HL-60 (cell line): Measurements from ENCODE around the gene SPINK1.

ENCODE experiments used
- DNase-seq, 2 experiments: peaks; one replicate each; pipeline ENCODE4 v3.0.0-alpha.2; 2010 to 2020; ENCODE audit warnings: low read depth in 1 of 2, low spot score in 1 of 2
- H3K27ac ChIP-seq: fragments of 250-450 bp; sonication (Bioruptor Pico); replicated peaks from 2 replicates; pipeline ENCODE4 v1.5.1; 2020; ENCODE audit warnings: mild to moderate bottlenecking, moderate library complexity
- H3K27me3 ChIP-seq: fragments of 250-450 bp; sonication (Bioruptor Pico); 2 replicates; pipeline ENCODE4 v1.5.1; 2021; ENCODE audit warnings: mild to moderate bottlenecking, moderate library complexity; ENCODE audit not compliant: insufficient read depth, poor library complexity, severe bottlenecking
- H3K4me3 ChIP-seq: replicated peaks from 2 replicates; pipeline ENCODE4 v1.5.1; 2011; ENCODE audit warnings: mild to moderate bottlenecking, control low read depth, low read length; ENCODE audit not compliant: insufficient read depth
- GABPA ChIP-seq: IDR thresholded peaks from 2 replicates; pipeline ENCODE4 v1.6.1; 2012; ENCODE audit warnings: low read depth
- POLR2AphosphoS5 ChIP-seq: IDR thresholded peaks from 2 replicates; pipeline ENCODE4 v1.6.1; 2012; ENCODE audit warnings: low read depth
- SPI1 ChIP-seq: IDR thresholded peaks from 2 replicates; pipeline ENCODE4 v1.6.1; 2012; ENCODE audit warnings: low read depth, mild to moderate bottlenecking, borderline replicate concordance
- TF ChIP-seq, protein P1 (sequence below): IDR thresholded peaks from 2 replicates; pipeline ENCODE4 v1.6.1; 2012; ENCODE audit warnings: low read depth; ENCODE audit not compliant: insufficient replicate concordance
- TF ChIP-seq, protein P2 (sequence below): IDR thresholded peaks from one replicate; pipeline ENCODE4 v1.5.1; 2011; ENCODE audit warnings: low read length, control low read depth, inconsistent platforms; ENCODE audit not compliant: insufficient read depth

Gene SPINK1

DNA sequence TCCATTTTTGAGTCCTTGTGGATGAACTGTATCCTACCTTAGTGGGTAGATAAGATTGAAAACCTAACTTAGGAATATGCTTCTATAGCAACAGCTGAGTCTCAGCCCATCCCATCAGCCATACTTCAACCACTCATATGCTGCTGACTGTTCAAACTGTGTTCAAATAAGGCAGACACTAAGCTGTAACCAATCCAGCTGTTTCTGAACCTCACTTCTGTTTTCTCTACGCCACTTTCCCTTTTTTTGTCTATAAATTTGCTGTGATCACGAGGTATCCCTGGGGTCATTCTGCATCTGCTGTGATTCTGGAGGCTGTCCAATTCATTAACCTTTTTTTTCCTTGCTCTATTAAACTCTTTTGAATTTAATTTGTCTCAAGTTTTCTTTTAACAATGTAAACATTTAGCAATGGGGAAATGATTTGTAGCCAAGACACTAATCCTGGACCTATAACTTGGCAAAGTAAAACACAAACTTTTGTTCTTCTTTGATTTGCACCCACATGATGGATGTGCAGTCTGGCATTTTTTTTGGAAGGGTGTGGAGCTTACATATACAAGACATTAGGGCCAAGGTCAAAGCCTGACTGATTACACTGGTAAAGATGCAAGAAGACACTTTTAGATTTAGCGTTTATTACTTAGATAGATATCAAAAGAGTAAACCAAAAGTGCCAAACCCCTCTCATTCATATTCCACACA is 32.1 kb upstream of the SPINK1 start:
- Histone ChIP-seq H3K27me3 (no peaks in the 10 kb centered on the region), H3K4me3 (no peak overlapping the region), H3K27ac (no peak overlapping the region)
- TF ChIP-seq, protein P1, sequence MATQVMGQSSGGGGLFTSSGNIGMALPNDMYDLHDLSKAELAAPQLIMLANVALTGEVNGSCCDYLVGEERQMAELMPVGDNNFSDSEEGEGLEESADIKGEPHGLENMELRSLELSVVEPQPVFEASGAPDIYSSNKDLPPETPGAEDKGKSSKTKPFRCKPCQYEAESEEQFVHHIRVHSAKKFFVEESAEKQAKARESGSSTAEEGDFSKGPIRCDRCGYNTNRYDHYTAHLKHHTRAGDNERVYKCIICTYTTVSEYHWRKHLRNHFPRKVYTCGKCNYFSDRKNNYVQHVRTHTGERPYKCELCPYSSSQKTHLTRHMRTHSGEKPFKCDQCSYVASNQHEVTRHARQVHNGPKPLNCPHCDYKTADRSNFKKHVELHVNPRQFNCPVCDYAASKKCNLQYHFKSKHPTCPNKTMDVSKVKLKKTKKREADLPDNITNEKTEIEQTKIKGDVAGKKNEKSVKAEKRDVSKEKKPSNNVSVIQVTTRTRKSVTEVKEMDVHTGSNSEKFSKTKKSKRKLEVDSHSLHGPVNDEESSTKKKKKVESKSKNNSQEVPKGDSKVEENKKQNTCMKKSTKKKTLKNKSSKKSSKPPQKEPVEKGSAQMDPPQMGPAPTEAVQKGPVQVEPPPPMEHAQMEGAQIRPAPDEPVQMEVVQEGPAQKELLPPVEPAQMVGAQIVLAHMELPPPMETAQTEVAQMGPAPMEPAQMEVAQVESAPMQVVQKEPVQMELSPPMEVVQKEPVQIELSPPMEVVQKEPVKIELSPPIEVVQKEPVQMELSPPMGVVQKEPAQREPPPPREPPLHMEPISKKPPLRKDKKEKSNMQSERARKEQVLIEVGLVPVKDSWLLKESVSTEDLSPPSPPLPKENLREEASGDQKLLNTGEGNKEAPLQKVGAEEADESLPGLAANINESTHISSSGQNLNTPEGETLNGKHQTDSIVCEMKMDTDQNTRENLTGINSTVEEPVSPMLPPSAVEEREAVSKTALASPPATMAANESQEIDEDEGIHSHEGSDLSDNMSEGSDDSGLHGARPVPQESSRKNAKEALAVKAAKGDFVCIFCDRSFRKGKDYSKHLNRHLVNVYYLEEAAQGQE: no peak
- TF ChIP-seq SPI1 (no peak), POLR2AphosphoS5 (no peak), GABPA (no peak)
- TF ChIP-seq, protein P2, sequence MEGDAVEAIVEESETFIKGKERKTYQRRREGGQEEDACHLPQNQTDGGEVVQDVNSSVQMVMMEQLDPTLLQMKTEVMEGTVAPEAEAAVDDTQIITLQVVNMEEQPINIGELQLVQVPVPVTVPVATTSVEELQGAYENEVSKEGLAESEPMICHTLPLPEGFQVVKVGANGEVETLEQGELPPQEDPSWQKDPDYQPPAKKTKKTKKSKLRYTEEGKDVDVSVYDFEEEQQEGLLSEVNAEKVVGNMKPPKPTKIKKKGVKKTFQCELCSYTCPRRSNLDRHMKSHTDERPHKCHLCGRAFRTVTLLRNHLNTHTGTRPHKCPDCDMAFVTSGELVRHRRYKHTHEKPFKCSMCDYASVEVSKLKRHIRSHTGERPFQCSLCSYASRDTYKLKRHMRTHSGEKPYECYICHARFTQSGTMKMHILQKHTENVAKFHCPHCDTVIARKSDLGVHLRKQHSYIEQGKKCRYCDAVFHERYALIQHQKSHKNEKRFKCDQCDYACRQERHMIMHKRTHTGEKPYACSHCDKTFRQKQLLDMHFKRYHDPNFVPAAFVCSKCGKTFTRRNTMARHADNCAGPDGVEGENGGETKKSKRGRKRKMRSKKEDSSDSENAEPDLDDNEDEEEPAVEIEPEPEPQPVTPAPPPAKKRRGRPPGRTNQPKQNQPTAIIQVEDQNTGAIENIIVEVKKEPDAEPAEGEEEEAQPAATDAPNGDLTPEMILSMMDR: no peak
- no peak for DNase-seq

DNA sequence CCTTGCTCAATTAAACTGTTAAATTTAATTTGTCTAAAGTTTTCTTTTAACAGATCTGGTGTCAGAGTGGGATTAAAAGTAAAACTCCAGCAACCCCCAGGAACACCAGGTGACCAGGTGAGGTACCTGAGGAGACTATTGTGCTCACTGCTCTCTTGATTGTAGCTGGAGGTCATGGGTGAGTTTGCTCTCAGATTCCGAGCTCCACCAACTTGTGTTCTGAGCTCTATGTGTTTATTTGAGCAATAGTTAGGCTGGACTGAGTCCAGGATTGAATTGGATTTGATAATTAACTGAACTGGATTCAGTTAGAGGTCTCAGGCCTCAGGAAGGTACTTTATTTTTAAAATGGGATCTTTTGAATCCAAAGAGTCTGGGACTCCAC is 29.2 kb upstream of the SPINK1 start:
- H3K4me3 ChIP-seq: no peak overlapping the region
- TF ChIP-seq GABPA (no peak), POLR2AphosphoS5 (no peak), SPI1 (no peak)
- TF ChIP-seq, protein P2: no peak
- TF ChIP-seq, protein P1: no peak
- H3K27me3 ChIP-seq: no peaks in the 10 kb centered on the region
- DNase-seq: no peak
- no peak overlapping the region for H3K27ac ChIP-seq

DNA sequence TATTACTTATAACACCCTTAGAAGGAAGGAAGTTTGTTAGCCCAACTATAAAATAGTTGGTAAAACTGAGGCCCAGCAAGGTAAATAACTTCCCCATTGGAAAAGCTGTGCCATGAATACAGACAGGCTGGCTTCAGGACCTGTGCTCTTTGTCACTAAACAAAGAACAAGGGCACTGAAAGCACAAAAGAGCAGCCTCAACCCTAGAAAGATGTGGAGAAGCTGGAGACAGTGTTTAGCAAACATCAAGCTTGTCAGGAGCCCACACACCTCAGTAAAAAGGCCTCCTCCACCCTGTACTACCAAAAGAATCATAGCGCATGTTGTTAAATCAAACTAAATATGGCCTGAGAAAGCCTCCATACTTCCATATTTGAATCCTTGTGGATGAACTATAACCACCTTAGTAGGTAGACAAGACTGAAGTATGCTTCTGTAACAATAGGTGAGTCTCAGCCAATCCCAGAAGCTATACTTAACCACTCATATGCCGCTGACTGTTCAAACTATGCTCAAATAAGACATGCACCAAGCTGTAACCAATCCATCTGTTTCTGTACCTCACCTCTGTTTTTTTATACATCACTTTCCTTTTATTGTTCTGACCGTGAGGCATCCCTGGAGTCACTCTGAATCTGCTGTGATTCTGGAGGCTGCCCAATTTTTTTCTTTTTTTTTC is 28.6 kb upstream of the SPINK1 start:
- no peaks in the 10 kb centered on the region for H3K27me3 ChIP-seq
- no peak for DNase-seq
- TF ChIP-seq SPI1 (no peak), GABPA (no peak)
- TF ChIP-seq, protein P2: no peak
- TF ChIP-seq, protein P1: no peak
- no peak overlapping the region for H3K27ac ChIP-seq
- H3K4me3 ChIP-seq: no peak overlapping the region
